Stimulated activated CD4-positive, alpha-beta T cell treated with anti-CD3 and anti-CD28 coated beads, Interleukin-12 subunit alpha, Interleukin-12 subunit beta, amount 100 ng/mL, for 48 hours (primary cell): Measurements from ENCODE around the gene CLEC10A.

Experiments used
- DNase-seq, 3 donors: peaks; one replicate each; pipeline ENCODE4 v3.0.0-alpha.2; 2020; ENCODE audit warnings: low read depth in 2 of 3, low spot score in 1 of 3

The CLEC10A gene

DNA sequence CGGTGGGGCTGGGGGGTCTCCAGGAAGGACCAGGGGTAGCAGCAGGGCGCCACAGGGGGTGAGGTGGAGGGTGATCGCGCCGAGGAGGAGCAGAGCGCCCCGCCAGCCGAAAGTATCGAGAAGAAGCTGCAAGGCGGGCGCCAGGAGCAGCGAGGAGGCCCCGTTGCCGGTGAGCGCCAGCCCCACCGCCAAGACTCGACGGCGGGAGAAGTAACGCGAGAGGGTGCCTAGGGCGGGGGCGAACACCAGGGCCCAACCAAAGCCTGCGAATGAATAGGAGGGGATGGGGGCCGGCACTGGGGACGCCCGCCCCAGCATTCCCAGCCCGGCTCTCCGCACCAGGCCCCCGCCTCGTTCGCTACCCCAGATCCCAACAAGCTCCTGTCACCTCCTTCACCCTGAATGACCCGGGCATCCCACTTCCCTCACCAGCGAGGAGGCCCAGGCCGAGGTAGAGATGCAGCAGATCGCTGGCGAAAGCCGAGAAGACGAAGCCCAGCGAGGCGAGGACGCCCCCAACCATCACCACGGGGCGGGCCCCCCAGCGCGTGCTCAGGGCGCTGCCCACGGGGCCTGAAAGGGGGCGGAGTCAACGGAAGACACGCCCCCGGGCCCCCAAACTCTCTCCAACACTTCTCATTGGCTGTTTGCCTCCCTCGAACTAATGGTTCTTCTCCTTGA lies 37.4 kb downstream of the CLEC10A start:
- DNase-seq: no peak

DNA sequence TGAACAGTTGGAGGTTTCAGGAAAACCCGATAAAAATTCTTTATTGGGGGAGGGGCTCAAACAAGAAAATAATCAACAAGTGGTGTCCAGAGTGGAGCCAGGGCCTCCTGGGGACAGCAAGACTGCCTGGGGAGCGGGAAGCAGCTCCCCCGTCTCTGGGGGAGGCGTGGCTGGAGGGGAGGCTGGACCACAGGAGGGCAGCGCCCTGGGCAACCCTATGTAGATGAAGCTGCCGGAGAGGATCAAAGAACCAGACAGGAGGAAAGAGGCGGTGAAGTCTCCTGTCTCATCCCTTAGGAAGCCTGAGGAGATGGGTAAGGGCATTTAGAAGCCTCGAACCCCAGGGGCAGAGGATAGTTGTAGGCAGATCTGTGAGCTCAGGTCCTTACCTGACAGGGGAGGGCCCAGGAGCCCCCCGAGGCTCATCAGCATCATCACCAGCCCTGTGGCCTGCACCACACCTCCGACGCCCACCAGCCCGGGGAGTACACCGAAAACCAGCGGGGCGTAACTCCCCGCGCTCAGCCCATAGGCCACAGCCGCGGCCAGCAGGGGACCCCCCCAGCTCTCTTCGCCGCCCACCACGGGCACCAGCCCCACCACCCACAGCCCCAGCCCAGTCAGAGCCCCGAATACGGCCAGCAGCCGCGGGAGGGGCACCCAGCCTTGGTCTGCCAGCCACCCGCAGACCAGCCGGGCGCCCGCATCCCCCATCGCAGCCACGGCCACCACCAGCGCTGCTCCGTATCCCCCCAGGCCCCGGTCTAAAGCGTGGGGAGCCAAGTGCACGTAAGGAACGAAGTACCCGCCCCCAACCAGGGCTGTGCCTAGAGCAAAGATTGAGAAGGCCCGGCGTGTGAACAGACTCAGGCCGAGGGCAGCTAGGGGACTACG lies 38.2 kb downstream of the CLEC10A start:
- no peak for DNase-seq

DNA sequence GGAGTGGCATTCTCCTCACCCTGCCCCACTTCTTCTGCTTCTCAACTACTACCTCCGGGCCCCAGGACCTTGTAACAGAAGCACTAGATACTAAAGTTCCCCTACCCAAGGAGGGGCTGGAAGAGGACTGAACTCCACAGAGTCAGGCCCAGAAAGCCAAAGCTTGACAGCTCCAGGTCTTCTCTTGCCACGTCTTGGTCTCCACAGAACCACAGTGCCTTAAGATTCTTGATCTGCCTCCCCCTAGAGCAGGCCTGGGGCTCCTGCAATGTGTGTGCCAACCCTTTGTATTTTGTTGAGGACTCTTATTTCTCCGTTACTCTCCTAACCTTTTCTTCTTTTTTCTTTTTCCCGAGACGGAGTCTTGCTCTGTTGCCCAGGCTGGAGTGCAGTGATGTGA lies 40.2 kb downstream of the CLEC10A start:
- DNase-seq: no peak

DNA sequence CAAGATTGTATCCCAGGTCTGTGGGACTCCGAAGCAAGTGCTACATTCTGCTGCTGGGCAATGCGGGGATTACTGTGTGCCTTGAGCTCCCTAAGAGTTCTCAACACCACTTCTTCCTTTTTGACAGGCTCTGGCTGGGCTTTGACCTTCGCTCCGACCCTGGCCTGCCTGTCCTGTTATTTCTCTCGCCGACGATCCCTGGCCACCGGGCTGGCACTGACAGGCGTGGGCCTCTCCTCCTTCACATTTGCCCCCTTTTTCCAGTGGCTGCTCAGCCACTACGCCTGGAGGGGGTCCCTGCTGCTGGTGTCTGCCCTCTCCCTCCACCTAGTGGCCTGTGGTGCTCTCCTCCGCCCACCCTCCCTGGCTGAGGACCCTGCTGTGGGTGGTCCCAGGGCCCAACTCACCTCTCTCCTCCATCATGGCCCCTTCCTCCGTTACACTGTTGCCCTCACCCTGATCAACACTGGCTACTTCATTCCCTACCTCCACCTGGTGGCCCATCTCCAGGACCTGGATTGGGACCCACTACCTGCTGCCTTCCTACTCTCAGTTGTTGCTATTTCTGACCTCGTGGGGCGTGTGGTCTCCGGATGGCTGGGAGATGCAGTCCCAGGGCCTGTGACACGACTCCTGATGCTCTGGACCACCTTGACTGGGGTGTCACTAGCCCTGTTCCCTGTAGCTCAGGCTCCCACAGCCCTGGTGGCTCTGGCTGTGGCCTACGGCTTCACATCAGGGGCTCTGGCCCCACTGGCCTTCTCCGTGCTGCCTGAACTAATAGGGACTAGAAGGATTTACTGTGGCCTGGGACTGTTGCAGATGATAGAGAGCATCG lies 41.8 kb downstream of the CLEC10A start:
- DNase-seq: no peak

DNA sequence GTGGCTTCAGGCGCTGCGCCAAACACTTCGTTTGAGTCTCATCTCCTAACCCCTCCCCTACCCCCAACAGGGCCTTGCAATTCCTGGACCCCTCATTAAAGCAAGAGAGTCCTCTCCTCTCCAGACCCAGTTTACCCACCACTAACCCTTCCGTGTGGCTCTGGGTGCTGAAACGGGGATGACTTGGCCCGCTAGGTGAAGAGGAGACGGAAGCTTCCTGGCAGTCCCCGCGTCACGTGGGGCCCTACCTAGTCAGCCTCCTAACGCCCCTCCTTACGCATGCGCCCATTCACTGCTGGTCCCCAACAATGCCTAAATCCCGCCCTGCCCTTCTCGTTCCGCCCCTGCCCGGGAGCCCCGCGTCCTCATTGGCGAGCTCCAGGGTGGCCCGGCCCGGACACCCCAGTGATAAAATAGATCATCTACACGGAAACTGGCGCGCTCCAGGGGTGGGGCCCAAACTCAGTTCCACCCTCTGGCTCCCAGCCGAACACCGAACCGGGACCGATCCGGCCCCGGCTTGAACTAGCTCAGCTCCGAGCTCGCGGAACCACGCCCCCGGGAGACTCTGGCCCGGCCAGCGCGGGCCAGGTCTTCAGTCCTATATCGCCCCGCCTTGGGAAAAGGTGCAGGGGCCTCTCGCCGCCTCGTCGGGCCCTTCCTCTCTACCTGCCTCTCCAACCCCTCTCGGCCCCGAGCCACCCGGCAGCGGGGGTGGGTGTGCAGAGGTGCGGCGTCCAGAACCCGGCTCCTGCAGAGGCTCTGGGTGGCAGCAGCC lies 44.3 kb downstream of the CLEC10A start, which contains the start of gene SLC16A13:
Gene SLC16A13 (plus strand): TSS at position 425 of the 778 bp plus-strand sequence. CDS start 368 bp downstream, outside the sequence.
- peak; percentile 96 to 98 (median 96) for DNase-seq

DNA sequence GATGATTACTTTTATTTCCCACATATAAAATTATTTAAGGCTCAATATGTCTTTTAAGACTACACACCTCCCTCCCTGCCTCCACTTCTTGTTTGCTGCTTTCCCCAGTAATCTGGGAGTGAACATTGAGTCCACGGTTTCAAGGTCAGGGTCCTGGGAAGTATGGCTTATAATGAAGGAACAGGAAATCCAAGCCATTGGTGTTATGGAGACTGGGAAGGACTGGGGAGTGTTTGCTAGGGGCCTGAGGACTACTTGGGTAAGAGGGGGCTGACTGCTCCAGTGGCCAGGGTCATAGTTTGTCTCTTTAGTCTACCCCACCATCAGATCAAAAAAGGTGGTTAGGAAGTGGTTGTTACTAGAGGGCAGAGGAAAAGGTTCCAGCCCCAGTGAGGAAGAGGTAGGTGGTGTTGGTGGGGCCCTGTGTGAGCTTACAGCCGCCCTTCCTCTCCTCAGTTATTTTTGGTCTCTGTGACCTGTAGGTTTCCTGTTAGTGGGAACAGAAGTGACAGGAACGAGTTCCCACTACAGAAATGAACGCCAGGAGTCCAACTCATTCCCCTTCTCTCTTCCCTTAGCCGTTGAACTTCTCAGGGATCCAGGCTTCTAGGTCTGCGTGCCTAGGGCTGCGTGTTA lies 45.0 kb downstream of the CLEC10A start:
- DNase-seq: no peak

DNA sequence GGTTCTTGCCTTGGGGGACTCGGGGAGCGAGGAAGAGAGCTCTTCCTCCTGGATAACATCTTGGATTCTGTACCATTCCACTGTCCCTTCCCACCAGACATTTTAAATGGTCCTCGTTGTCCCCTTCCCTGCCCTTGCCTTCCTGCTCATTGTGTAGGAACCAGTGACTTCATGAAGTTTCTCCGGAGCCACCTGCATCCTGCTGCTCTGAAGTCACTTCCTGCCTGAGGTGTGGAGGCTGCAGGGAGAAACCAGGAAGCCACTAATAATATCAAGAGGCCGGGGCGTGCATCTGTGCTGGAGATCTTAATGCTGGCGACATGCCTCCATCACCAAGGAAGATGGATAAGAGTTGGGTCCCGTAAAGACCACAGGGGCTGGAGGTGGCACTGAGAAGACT lies 50.4 kb downstream of the CLEC10A start:
- no peak for DNase-seq

DNA sequence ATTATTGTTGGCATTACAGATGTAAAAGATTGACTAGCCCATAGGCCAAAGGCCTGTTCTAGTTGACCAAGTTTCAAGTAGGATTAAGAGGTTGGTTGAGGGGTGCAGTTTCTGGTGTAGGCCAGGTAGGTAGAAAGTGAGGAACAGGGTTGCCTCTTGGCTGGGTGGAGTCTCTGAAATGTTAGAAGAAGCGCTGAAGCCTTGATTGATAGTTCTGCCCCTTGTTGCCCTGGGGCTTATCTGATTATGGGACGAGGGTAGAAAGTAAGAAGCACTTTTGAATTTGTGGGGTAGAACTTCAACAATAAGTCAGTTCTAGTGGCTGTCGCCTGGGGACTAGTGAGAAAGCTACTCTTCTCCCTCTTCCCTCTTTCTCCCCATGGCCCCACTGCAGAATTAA lies 51.0 kb downstream of the CLEC10A start:
- no peak for DNase-seq

DNA sequence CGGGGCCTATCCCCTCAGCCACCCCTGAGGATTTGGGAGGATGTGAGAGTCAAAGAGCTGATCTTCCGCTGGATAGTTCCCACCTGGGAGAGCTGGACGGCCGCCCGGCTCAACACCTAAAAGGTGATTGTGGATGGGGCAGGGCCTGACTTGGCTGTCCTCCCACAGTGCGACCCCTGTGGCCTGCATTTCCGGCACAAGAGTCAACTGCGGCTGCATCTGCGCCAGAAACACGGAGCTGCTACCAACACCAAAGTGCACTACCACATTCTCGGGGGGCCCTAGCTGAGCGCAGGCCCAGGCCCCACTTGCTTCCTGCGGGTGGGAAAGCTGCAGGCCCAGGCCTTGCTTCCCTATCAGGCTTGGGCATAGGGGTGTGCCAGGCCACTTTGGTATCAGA lies 52.7 kb downstream of the CLEC10A start:
- DNase-seq: no peak

GRCh38 chr17:7026471-7027115 lies 53.5 kb downstream of the CLEC10A start:
- no peak for DNase-seq

DNA sequence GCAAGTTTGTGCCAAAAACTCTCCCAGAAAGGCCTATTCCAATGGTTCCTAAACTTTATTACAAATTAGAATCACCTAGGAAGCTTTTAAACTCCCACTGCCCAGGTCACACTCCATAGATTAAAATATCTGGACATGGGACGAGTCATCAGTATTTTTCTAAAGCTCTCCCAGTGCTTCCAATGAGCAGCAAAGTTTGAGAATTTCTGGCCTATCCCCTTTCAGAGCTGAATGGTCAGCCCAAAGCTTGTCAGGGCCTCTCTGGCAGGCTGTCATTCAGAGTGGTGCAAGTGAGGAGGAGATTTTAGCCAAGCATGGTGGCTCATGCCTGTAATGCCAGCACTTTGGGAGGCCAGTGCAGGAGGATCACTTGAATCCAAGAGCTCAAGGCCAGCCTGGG lies 54.8 kb downstream of the CLEC10A start:
- DNase-seq: no peak
